22Rv1 (cell line): ENCODE measurements around the gene GALNTL6.

ENCODE experiments used
- H3K27ac ChIP-seq: fragments of 450-650 bp; 2 replicates; pipeline ENCODE4 v1.5.1; 2017
- ZFX ChIP-seq: fragments of 450-650 bp; IDR thresholded peaks from 2 replicates; pipeline ENCODE4 v1.6.1; 2017; ENCODE audit warnings: antibody characterized with exemption, borderline replicate concordance
- TF ChIP-seq, protein P1 (sequence below): fragments of 450-650 bp; IDR thresholded peaks from 2 replicates; pipeline ENCODE4 v1.5.1; 2017; ENCODE audit warnings: mild to moderate bottlenecking

The GALNTL6 gene

DNA sequence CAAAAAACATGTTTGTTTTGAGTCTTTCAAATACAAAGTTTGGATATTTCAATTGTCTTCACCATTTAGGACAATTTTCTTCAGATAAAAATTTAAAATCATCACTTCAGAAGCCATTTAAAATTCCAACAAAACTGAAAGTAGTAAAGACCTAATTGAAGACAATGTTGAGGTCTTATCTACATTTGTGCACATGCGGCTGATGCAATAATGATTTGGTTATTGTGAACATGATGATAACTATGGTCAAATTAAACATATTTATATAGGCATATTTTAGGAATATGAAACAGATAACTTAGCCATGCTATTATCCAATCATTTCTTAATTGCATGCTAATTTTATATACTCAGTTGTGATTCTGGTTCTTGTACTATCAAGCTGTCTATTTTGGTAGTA, 407.5 kb downstream of the GALNTL6 start:
- no peak overlapping the region for H3K27ac ChIP-seq
- TF ChIP-seq, protein P1, sequence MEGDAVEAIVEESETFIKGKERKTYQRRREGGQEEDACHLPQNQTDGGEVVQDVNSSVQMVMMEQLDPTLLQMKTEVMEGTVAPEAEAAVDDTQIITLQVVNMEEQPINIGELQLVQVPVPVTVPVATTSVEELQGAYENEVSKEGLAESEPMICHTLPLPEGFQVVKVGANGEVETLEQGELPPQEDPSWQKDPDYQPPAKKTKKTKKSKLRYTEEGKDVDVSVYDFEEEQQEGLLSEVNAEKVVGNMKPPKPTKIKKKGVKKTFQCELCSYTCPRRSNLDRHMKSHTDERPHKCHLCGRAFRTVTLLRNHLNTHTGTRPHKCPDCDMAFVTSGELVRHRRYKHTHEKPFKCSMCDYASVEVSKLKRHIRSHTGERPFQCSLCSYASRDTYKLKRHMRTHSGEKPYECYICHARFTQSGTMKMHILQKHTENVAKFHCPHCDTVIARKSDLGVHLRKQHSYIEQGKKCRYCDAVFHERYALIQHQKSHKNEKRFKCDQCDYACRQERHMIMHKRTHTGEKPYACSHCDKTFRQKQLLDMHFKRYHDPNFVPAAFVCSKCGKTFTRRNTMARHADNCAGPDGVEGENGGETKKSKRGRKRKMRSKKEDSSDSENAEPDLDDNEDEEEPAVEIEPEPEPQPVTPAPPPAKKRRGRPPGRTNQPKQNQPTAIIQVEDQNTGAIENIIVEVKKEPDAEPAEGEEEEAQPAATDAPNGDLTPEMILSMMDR = no peak
- no peak for TF ChIP-seq ZFX

DNA sequence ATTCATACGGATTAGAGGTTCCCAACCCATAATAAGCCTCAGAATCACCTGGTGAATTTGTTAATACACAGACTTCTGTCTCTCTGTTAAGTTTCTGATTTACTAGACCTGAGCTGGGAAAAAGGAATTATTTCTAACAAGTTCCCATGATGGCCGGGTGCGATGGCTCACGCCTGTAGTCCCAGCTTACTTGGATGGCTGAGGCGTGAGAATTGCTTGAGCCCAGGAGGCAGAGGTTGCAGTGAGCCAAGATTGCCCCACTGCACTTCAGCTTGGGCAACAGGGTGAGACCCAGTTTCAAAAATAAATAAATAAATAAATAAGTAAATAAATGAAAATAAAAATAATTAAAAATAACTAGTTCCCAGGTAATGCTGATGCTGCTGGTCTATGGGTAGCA, 412.3 kb downstream of the GALNTL6 start:
- H3K27ac ChIP-seq = no peak overlapping the region
- TF ChIP-seq, protein P1 = no peak
- TF ChIP-seq ZFX = no peak

DNA sequence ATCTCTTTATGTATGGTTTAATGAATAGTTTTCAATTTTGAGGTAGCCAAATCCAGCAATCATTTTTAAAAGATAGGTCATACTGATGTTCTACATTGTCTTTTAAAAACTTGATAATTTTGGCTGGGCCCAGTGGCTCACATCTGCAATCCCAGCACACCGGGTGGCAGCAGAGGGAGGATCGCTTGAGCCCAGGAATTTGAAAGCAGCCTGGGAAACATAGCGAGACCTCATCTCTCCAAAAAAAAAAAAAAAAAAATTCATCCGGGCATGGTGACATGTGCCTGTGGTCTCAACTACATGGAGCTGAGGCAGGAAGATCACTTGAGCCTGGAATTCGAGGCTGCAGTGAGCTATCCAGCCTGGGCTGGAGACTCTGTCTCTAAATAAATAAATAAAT, 419.8 kb downstream of the GALNTL6 start:
- H3K27ac ChIP-seq = no peak overlapping the region
- TF ChIP-seq ZFX = no peak
- TF ChIP-seq, protein P1 = peak; percentile 17; the same call in 1 of the 2 replicates

DNA sequence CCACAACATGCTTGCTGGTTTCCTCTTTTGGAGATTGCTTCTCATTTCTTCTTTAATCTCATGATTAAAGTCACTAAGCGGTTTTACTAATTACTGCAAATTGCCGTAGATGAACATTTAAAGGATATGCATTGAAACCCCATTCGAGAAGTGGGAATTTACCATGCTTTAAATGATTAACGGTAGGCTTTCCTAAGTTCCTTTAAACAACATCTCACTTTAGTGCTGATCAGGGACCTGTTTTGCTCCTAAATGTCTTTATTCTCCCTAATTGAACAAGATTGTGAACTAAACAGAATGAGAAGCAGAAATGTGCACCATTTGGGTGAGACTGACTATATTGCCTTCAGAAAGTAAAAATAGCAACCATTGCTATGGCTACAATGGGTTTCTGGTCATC, 430.3 kb downstream of the GALNTL6 start:
- TF ChIP-seq, protein P1 = no peak
- TF ChIP-seq ZFX = no peak
- no peak overlapping the region for H3K27ac ChIP-seq

DNA sequence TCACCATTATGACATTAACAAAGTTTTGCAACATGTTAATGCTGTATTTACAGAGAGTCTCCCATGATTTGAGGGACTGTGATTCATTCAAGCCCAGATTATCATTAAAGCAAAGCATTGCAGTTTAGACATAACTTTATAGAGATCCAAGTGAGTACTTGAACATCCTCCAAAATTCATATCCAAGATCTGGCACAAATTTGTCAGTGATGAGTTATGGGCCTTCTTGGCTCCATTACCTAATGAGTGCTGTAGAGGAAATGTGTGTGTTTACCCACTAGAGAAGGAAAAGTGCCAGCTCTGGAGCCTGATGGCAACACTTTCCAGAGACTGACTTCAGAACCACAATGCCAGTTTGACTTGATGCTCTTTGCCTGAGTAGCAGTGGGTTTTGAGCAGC, 432.3 kb downstream of the GALNTL6 start:
- TF ChIP-seq ZFX = no peak
- TF ChIP-seq, protein P1 = no peak
- H3K27ac ChIP-seq = no peak overlapping the region

DNA sequence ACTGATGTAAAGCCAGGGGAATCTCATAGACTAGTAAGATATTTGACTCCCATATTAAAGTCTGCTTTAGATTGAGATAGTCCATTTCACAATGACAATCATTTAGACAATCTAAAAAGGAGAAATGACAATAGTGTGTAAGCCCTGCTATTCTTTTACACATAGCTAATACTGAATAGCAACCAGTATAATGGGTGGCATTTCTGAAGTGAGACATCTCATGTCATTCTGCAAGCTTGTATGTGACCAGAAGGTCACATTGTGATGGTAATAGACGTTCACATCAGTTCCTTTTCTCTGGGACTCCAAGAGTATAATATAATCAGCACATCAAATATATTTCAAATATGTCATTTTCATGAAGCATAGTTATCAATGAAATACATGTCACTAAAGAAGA, 440.2 kb downstream of the GALNTL6 start:
- H3K27ac ChIP-seq = no peak overlapping the region
- TF ChIP-seq, protein P1 = no peak

DNA sequence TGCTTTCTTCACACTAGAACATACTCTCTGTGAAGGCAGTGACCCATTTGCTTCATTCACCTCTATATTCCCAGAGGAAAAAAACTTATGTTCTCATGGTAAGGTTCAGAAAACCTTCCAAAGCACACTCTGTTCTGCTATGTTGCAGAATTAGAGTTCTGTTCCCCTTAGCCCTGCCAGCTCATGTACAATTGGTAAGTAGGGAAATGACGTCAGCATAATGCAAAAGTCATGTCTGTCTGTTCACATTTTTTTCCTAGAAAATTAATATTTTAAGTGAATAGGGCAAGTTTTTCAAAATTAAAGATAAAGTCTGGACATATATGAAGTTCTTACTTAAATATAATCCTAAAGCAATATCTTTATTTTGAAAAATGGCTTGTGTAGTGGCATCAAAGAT, 443.6 kb downstream of the GALNTL6 start:
- H3K27ac ChIP-seq = no peak overlapping the region
- no peak for TF ChIP-seq ZFX
- TF ChIP-seq, protein P1 = no peak
